Measurements from ENCODE around the gene PARN.
"Not testable (repeated sequence)": the region's sequence is repeated elsewhere in the genome, so short reads cannot be mapped to it uniquely, and the experiment has no call there.

DNA sequence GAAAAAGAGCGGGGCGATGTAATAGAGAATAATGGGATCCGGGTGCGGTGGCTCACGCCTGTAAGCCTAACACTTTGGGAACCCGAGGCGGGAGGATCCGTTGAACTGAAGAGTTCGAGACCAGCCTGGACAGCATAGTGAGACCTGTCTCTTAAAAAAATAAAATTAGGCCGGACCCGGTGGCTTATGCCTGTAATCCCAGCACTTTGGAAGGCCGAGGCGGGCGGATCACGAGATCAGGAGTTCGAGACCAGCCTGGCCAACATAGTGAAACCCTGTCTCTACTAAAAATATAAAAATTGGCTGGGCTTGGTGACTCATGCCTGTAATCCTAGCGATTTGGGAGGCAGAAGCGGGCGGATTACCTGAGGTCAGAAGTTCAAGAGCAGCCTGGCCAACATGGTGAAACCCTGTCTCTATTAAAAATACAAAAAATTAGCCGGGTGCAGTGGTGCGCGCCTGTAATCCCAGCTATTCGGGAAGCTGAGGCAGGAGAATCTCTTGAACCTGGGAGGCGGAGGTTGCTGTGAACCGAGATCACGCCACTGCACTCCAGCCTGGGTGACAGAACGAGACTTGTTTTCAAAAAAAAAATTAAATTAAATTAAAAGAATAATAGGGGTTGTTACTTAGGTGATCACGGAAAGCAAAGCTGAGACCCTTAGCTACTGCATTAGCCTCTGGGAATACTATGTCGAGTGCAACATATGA is 715 bp upstream of the PARN start:
- TF ChIP-seq, protein P1, sequence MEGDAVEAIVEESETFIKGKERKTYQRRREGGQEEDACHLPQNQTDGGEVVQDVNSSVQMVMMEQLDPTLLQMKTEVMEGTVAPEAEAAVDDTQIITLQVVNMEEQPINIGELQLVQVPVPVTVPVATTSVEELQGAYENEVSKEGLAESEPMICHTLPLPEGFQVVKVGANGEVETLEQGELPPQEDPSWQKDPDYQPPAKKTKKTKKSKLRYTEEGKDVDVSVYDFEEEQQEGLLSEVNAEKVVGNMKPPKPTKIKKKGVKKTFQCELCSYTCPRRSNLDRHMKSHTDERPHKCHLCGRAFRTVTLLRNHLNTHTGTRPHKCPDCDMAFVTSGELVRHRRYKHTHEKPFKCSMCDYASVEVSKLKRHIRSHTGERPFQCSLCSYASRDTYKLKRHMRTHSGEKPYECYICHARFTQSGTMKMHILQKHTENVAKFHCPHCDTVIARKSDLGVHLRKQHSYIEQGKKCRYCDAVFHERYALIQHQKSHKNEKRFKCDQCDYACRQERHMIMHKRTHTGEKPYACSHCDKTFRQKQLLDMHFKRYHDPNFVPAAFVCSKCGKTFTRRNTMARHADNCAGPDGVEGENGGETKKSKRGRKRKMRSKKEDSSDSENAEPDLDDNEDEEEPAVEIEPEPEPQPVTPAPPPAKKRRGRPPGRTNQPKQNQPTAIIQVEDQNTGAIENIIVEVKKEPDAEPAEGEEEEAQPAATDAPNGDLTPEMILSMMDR (IDR thresholded peaks at IDR 0.05), result not testable (repeated sequence)
- TF ChIP-seq POLR2A (IDR thresholded peaks at IDR 0.05), result not testable (repeated sequence)
